WTC11 (cell line): ENCODE results near the gene CCDC116. TPM values are rescaled to one million over a fixed set of nuclear protein-coding genes. Genes with fewer than 3 reads are reported as not detected.

Experiments
- ATAC-seq: fragments of 200-7000 bp; cut with Tn5 transposase; 2 replicates; pipeline ENCODE4 v1.10.0; 2021; ENCODE audit warnings: mild to moderate bottlenecking, moderate library complexity
- CTCF ChIA-PET: fragments of 300-600 bp; sonication (Branson Sonifier 250); formaldehyde crosslinking; loops from one replicate; lab custom pipeline; 2021; ENCODE audit warnings: antibody characterized with exemption; lab: Charles Lee
- POLR2A ChIA-PET: fragments of 350-600 bp; sonication (Branson Sonifier 250); formaldehyde crosslinking; loops from one replicate; lab custom pipeline; 2021; ENCODE audit warnings: antibody characterized with exemption; lab: Charles Lee
- DNase-seq: peaks from one replicate; pipeline ENCODE4 v3.0.0; 2021; ENCODE audit warnings: low spot score
- H3K27ac Mint-ChIP-seq: 2 replicates; pipeline ENCODE4 v1.8.0; 2021; ENCODE audit warnings: mixed read lengths
- H3K27me3 Mint-ChIP-seq: 2 replicates; pipeline ENCODE4 v1.8.0; 2021; ENCODE audit warnings: low read depth, mild to moderate bottlenecking, moderate library complexity, mixed read lengths
- H3K36me3 Mint-ChIP-seq: 2 replicates; pipeline ENCODE4 v1.8.0; 2021; ENCODE audit warnings: mixed read lengths
- H3K4me1 Mint-ChIP-seq: 2 replicates; pipeline ENCODE4 v1.8.0; 2022; ENCODE audit warnings: mixed read lengths
- H3K4me3 Mint-ChIP-seq: 2 replicates; pipeline ENCODE4 v1.8.0; 2021; ENCODE audit warnings: mild to moderate bottlenecking, moderate library complexity, mixed read lengths
- H3K9me3 Mint-ChIP-seq: 2 replicates; pipeline ENCODE4 v1.8.0; 2021; ENCODE audit warnings: mixed read lengths
- ATF2 ChIP-seq: sonication (generic); formaldehyde crosslinking; IDR thresholded peaks from 2 replicates; pipeline ENCODE4 v1.8.1; 2022; ENCODE audit warnings: low read depth, missing genetic modification reagents, borderline replicate concordance
- ESRRA ChIP-seq: sonication (generic); formaldehyde crosslinking; IDR thresholded peaks from 2 replicates; pipeline ENCODE4 v1.8.1; 2022; ENCODE audit warnings: mild to moderate bottlenecking, missing genetic modification reagents, borderline replicate concordance
- FOXJ3 ChIP-seq: sonication (generic); formaldehyde crosslinking; IDR thresholded peaks from 2 replicates; pipeline ENCODE4 v1.9.0; 2021; ENCODE audit warnings: missing genetic modification reagents, mild to moderate bottlenecking, borderline replicate concordance
- HMGA2 ChIP-seq: fragments of 250-450 bp; sonication (Bioruptor Pico); IDR thresholded peaks from 2 replicates; pipeline ENCODE4 v1.4.0; 2021; ENCODE audit warnings: mild to moderate bottlenecking, moderate library complexity
- JUN ChIP-seq: sonication (generic); formaldehyde crosslinking; IDR thresholded peaks from 2 replicates; pipeline ENCODE4 v1.8.0; 2023; ENCODE audit warnings: mild to moderate bottlenecking, missing genetic modification reagents
- NFATC4 ChIP-seq: fragments of 250-450 bp; sonication (Bioruptor Pico); IDR thresholded peaks from 2 replicates; pipeline ENCODE4 v1.9.0; 2021; ENCODE audit warnings: mild to moderate bottlenecking
- NR1H2 ChIP-seq: sonication (generic); formaldehyde crosslinking; IDR thresholded peaks from 2 replicates; pipeline ENCODE4 v1.9.0; 2021; ENCODE audit warnings: mild to moderate bottlenecking, moderate library complexity, missing genetic modification reagents
- NR2C2 ChIP-seq: sonication (generic); formaldehyde crosslinking; IDR thresholded peaks from 2 replicates; pipeline ENCODE4 v1.8.0; 2022; ENCODE audit warnings: mild to moderate bottlenecking, missing genetic modification reagents
- OVOL2 ChIP-seq: fragments of 250-450 bp; sonication (Bioruptor Pico); IDR thresholded peaks from 2 replicates; pipeline ENCODE4 v1.9.0; 2021; ENCODE audit warnings: mild to moderate bottlenecking, borderline replicate concordance
- SMAD3 ChIP-seq: sonication (generic); formaldehyde crosslinking; IDR thresholded peaks from 2 replicates; pipeline ENCODE4 v1.8.0; 2022; ENCODE audit warnings: missing genetic modification reagents, mild to moderate bottlenecking, borderline replicate concordance
- SOX15 ChIP-seq: fragments of 250-450 bp; sonication (Bioruptor Pico); IDR thresholded peaks from 2 replicates; pipeline ENCODE4 v1.9.0; 2021; ENCODE audit warnings: mild to moderate bottlenecking
- TCF7 ChIP-seq: sonication (generic); formaldehyde crosslinking; IDR thresholded peaks from 2 replicates; pipeline ENCODE4 v1.8.0; 2022; ENCODE audit warnings: mild to moderate bottlenecking, low read depth, missing genetic modification reagents, moderate library complexity
- ZNF232 ChIP-seq: sonication (generic); formaldehyde crosslinking; IDR thresholded peaks from 2 replicates; pipeline ENCODE4 v1.8.0; 2022; ENCODE audit warnings: mild to moderate bottlenecking, missing genetic modification reagents
- ZNF263 ChIP-seq: sonication (generic); formaldehyde crosslinking; IDR thresholded peaks from 2 replicates; pipeline ENCODE4 v1.8.1; 2022; ENCODE audit warnings: low read depth, mild to moderate bottlenecking, moderate library complexity, missing genetic modification reagents
- ZNF317 ChIP-seq: sonication (generic); formaldehyde crosslinking; IDR thresholded peaks from 2 replicates; pipeline ENCODE4 v1.8.1; 2023; ENCODE audit warnings: low read depth, mild to moderate bottlenecking, moderate library complexity, missing genetic modification reagents, borderline replicate concordance
- ZNF423 ChIP-seq: fragments of 250-450 bp; sonication (Bioruptor Pico); IDR thresholded peaks from 2 replicates; pipeline ENCODE4 v2.1.2; 2022; ENCODE audit warnings: mild to moderate bottlenecking, moderate library complexity
- ZNF512 ChIP-seq: sonication (generic); formaldehyde crosslinking; IDR thresholded peaks from 2 replicates; pipeline ENCODE4 v1.8.1; 2022; ENCODE audit warnings: missing genetic modification reagents, borderline replicate concordance
- total RNA-seq: library from RNA; stranded (reverse); gene quantifications from 3 replicates; pipeline ENCODE4 v1.2.3, GENCODE V29; 2021
- TF ChIP-seq, protein P1 (sequence below): fragments of 250-450 bp; sonication (Bioruptor Pico); IDR thresholded peaks from 2 replicates; pipeline ENCODE4 v1.9.0; 2021; ENCODE audit warnings: mild to moderate bottlenecking, borderline replicate concordance
- TF ChIP-seq, protein P2 (sequence below): sonication (generic); formaldehyde crosslinking; IDR thresholded peaks from 2 replicates; pipeline ENCODE4 v1.8.1; 2023; ENCODE audit warnings: mild to moderate bottlenecking, missing genetic modification reagents, moderate library complexity
- TF ChIP-seq, protein P3 (sequence below): sonication (generic); formaldehyde crosslinking; IDR thresholded peaks from 2 replicates; pipeline ENCODE4 v1.8.1; 2023; ENCODE audit warnings: mild to moderate bottlenecking, missing genetic modification reagents
- TF ChIP-seq, protein P4 (sequence below): sonication (generic); formaldehyde crosslinking; IDR thresholded peaks from 2 replicates; pipeline ENCODE4 v1.8.1; 2023; ENCODE audit warnings: mild to moderate bottlenecking, missing genetic modification reagents
- TF ChIP-seq, protein P5 (sequence below): sonication (generic); formaldehyde crosslinking; IDR thresholded peaks from 2 replicates; pipeline ENCODE4 v1.8.0; 2023; ENCODE audit warnings: missing genetic modification reagents
- TF ChIP-seq, protein P6 (sequence below): sonication (generic); formaldehyde crosslinking; IDR thresholded peaks from 2 replicates; pipeline ENCODE4 v1.8.1; 2023; ENCODE audit warnings: mild to moderate bottlenecking, missing genetic modification reagents, moderate library complexity

CCDC116 gene
- total RNA-seq, 1 experiment from 2014 or later = 0.57 TPM

GRCh38 chr22:21669026-21669425 lies 36.5 kb downstream of the CCDC116 start:
- ATAC-seq (no peak), DNase-seq (no peak)
- Mint-ChIP-seq H3K27me3 (no peaks in the 10 kb centered on the region; the same call in 1 of the 2 replicates), H3K4me3 (no peak overlapping the region), H3K36me3 (peaks cover 29% of the 10 kb centered on the region)
- POLR2A ChIA-PET = no interaction called here
- CTCF ChIA-PET = no interaction called here
- TF ChIP-seq TCF7 (CRISPR knock-in tag) (no peak), FOXJ3 (CRISPR knock-in tag) (no peak), NR2C2 (CRISPR knock-in tag) (no peak), SMAD3 (no peak), ZNF317 (CRISPR knock-in tag) (no peak), OVOL2 (CRISPR knock-in tag) (no peak), ESRRA (CRISPR knock-in tag) (no peak), ZNF232 (CRISPR knock-in tag) (no peak)
- TF ChIP-seq, protein P1, sequence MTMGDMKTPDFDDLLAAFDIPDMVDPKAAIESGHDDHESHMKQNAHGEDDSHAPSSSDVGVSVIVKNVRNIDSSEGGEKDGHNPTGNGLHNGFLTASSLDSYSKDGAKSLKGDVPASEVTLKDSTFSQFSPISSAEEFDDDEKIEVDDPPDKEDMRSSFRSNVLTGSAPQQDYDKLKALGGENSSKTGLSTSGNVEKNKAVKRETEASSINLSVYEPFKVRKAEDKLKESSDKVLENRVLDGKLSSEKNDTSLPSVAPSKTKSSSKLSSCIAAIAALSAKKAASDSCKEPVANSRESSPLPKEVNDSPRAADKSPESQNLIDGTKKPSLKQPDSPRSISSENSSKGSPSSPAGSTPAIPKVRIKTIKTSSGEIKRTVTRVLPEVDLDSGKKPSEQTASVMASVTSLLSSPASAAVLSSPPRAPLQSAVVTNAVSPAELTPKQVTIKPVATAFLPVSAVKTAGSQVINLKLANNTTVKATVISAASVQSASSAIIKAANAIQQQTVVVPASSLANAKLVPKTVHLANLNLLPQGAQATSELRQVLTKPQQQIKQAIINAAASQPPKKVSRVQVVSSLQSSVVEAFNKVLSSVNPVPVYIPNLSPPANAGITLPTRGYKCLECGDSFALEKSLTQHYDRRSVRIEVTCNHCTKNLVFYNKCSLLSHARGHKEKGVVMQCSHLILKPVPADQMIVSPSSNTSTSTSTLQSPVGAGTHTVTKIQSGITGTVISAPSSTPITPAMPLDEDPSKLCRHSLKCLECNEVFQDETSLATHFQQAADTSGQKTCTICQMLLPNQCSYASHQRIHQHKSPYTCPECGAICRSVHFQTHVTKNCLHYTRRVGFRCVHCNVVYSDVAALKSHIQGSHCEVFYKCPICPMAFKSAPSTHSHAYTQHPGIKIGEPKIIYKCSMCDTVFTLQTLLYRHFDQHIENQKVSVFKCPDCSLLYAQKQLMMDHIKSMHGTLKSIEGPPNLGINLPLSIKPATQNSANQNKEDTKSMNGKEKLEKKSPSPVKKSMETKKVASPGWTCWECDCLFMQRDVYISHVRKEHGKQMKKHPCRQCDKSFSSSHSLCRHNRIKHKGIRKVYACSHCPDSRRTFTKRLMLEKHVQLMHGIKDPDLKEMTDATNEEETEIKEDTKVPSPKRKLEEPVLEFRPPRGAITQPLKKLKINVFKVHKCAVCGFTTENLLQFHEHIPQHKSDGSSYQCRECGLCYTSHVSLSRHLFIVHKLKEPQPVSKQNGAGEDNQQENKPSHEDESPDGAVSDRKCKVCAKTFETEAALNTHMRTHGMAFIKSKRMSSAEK (CRISPR knock-in tag) = no peak
- TF ChIP-seq, protein P2, sequence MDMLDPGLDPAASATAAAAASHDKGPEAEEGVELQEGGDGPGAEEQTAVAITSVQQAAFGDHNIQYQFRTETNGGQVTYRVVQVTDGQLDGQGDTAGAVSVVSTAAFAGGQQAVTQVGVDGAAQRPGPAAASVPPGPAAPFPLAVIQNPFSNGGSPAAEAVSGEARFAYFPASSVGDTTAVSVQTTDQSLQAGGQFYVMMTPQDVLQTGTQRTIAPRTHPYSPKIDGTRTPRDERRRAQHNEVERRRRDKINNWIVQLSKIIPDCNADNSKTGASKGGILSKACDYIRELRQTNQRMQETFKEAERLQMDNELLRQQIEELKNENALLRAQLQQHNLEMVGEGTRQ = no peak
- TF ChIP-seq, protein P3, sequence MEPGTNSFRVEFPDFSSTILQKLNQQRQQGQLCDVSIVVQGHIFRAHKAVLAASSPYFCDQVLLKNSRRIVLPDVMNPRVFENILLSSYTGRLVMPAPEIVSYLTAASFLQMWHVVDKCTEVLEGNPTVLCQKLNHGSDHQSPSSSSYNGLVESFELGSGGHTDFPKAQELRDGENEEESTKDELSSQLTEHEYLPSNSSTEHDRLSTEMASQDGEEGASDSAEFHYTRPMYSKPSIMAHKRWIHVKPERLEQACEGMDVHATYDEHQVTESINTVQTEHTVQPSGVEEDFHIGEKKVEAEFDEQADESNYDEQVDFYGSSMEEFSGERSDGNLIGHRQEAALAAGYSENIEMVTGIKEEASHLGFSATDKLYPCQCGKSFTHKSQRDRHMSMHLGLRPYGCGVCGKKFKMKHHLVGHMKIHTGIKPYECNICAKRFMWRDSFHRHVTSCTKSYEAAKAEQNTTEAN = no peak
- TF ChIP-seq, protein P4, sequence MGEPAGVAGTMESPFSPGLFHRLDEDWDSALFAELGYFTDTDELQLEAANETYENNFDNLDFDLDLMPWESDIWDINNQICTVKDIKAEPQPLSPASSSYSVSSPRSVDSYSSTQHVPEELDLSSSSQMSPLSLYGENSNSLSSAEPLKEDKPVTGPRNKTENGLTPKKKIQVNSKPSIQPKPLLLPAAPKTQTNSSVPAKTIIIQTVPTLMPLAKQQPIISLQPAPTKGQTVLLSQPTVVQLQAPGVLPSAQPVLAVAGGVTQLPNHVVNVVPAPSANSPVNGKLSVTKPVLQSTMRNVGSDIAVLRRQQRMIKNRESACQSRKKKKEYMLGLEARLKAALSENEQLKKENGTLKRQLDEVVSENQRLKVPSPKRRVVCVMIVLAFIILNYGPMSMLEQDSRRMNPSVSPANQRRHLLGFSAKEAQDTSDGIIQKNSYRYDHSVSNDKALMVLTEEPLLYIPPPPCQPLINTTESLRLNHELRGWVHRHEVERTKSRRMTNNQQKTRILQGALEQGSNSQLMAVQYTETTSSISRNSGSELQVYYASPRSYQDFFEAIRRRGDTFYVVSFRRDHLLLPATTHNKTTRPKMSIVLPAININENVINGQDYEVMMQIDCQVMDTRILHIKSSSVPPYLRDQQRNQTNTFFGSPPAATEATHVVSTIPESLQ = no peak
- TF ChIP-seq, protein P5, sequence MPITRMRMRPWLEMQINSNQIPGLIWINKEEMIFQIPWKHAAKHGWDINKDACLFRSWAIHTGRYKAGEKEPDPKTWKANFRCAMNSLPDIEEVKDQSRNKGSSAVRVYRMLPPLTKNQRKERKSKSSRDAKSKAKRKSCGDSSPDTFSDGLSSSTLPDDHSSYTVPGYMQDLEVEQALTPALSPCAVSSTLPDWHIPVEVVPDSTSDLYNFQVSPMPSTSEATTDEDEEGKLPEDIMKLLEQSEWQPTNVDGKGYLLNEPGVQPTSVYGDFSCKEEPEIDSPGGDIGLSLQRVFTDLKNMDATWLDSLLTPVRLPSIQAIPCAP = no peak
- TF ChIP-seq, all 79 proteins: peak for 0
- H3K4me1 Mint-ChIP-seq = peaks cover 14% of the 10 kb centered on the region
- H3K9me3 Mint-ChIP-seq = no peaks in the 10 kb centered on the region
- H3K27ac Mint-ChIP-seq = peak overlapping the region; percentile 60; the same call in 1 of the 2 replicates

DNA sequence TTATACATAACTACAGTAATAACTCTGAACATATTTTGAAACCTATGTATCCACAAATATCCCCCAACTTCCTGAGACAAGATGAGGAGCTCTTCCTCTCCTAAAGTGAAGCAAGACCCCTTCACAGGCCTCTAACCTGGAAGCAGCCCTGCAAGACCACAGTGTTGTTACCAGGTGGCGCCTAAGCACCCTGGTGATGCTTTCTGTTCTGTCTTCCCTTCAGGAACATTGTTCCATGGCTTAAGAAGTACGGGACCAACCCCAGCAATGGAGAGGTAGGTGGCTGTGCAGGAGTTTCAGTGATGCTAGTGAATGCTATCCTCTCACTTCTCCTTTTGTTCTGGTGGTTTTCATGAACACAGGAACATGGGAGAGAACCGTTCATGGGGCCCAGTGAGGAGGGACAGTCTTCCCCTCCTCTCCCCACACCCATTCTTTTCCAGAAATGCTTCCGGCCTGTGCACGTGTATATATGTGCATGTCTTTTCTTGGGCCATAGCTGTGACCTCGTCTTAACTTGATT lies 39.6 kb downstream of the CCDC116 start:
- H3K27ac Mint-ChIP-seq = no peak overlapping the region
- ATAC-seq (no peak), DNase-seq (no peak)
- POLR2A ChIA-PET = no interaction called here
- H3K27me3 Mint-ChIP-seq = no peaks in the 10 kb centered on the region
- CTCF ChIA-PET = interaction anchor here (1.0 kb wide), 1 partner anchor 18 kb away, joined by 3 read pairs; no protein-coding TSS in a partner anchor
- H3K9me3 Mint-ChIP-seq = no peaks in the 10 kb centered on the region
- peaks cover 7% of the 10 kb centered on the region for H3K4me1 Mint-ChIP-seq
- no peak overlapping the region for H3K4me3 Mint-ChIP-seq
- peaks cover 58% of the 10 kb centered on the region for H3K36me3 Mint-ChIP-seq
- no peak for TF ChIP-seq HMGA2 (CRISPR knock-in tag)
- TF ChIP-seq FOXJ3 (CRISPR knock-in tag) = no peak
- TF ChIP-seq SOX15 = no peak
- TF ChIP-seq ZNF263 (CRISPR knock-in tag) = no peak
- no peak for TF ChIP-seq ZNF423 (CRISPR knock-in tag)
- no peak for TF ChIP-seq NR1H2 (CRISPR knock-in tag)
- no peak for TF ChIP-seq ATF2
- TF ChIP-seq, protein P6, sequence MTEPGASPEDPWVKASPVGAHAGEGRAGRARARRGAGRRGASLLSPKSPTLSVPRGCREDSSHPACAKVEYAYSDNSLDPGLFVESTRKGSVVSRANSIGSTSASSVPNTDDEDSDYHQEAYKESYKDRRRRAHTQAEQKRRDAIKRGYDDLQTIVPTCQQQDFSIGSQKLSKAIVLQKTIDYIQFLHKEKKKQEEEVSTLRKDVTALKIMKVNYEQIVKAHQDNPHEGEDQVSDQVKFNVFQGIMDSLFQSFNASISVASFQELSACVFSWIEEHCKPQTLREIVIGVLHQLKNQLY (CRISPR knock-in tag) = no peak
- TF ChIP-seq ZNF512 (CRISPR knock-in tag) = no peak
- TF ChIP-seq JUN (CRISPR knock-in tag) = no peak
- TF ChIP-seq NFATC4 (CRISPR knock-in tag) = no peak
